Naive thymus-derived CD8-positive, alpha-beta T cell (primary cell): ENCODE measurements around the gene DPH2. TPM values are rescaled to one million over a fixed set of nuclear protein-coding genes. Genes with fewer than 3 reads are reported as not detected.
A peak's percentile ranks its signal among the peaks of the same experiment; 100 is the strongest.

Experiments
- ATAC-seq, 2 donors: fragments of 150-1000 bp; cut with Tn5 transposase in 1 of 2; sonication (Bioruptor Pico), chemical (Tn5 transposase) in 1 of 2; 1 replicate in 1 of 2; 2 replicates in 1 of 2; pipeline ENCODE4 v1.10.0; 2021; ENCODE audit warnings: mild to moderate bottlenecking in 2 of 2, moderate library complexity in 2 of 2
- POLR2A ChIA-PET: fragments of 350-600 bp; sonication (Branson Sonifier 250); formaldehyde crosslinking; loops from one replicate; lab custom pipeline; 2021; ENCODE audit warnings: antibody characterized with exemption; lab: Charles Lee
- DNase-seq, 10 donors: peaks; one replicate each; pipeline versions ENCODE4 v3.0.0 to v3.0.0-alpha.2; 2020 to 2022
- H3K27ac Mint-ChIP-seq, 10 donors: one replicate each; pipeline ENCODE4 v1.8.0; 2020 to 2022; ENCODE audit warnings: mild to moderate bottlenecking in 10 of 10, mixed read lengths in 10 of 10, moderate library complexity in 4 of 10, inconsistent platforms in 1 of 10
- H3K27me3 Mint-ChIP-seq, 5 donors: one replicate each; pipeline ENCODE4 v1.8.0; 2021 to 2022; ENCODE audit warnings: mixed read lengths in 5 of 5
- H3K36me3 Mint-ChIP-seq, 3 donors: one replicate each; pipeline ENCODE4 v1.8.0; 2020 to 2022; ENCODE audit warnings: mixed read lengths in 3 of 3, mild to moderate bottlenecking in 2 of 3, inconsistent platforms in 1 of 3
- H3K4me1 Mint-ChIP-seq, 4 donors: one replicate each; pipeline ENCODE4 v1.8.0; 2021 to 2022; ENCODE audit warnings: mixed read lengths in 4 of 4
- H3K4me3 Mint-ChIP-seq, 10 donors: one replicate each; pipeline ENCODE4 v1.8.0; 2020 to 2022; ENCODE audit warnings: mild to moderate bottlenecking in 10 of 10, mixed read lengths in 10 of 10, moderate library complexity in 6 of 10, inconsistent platforms in 1 of 10
- H3K9me3 Mint-ChIP-seq, 9 donors: one replicate each; pipeline ENCODE4 v1.8.0; 2020 to 2022; ENCODE audit warnings: mixed read lengths in 9 of 9, mild to moderate bottlenecking in 3 of 9, inconsistent platforms in 1 of 9, moderate library complexity in 1 of 9
- polyA plus RNA-seq, 3 donors: library from polyadenylated mRNA; unstranded; fragments of 300-500 nt; fragmentation: Illumina TruSeq; gene quantifications; one replicate each; pipeline ENCODE4 v1.2.3, GENCODE V29; 2021
- total RNA-seq, 8 experiments: library from RNA in 2 of 8; stranded (reverse) in 2 of 8; gene quantifications; one replicate each; pipeline ENCODE4 v1.2.3 and lab custom pipeline; 2021 to 2026

DPH2 gene, protein sequence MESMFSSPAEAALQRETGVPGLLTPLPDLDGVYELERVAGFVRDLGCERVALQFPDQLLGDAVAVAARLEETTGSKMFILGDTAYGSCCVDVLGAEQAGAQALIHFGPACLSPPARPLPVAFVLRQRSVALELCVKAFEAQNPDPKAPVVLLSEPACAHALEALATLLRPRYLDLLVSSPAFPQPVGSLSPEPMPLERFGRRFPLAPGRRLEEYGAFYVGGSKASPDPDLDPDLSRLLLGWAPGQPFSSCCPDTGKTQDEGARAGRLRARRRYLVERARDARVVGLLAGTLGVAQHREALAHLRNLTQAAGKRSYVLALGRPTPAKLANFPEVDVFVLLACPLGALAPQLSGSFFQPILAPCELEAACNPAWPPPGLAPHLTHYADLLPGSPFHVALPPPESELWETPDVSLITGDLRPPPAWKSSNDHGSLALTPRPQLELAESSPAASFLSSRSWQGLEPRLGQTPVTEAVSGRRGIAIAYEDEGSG
- total RNA-seq (10 to 100 TPM; 34.5 to 37.7 TPM), polyA plus RNA-seq (10 to 100 TPM; 30.2 to 40.4 (median 35.7) TPM), total RNA-seq (lab: John Stamatoyannopoulos, UW) (24.0 to 157 (median 42.0) reads per million in 6 experiments)

DNA sequence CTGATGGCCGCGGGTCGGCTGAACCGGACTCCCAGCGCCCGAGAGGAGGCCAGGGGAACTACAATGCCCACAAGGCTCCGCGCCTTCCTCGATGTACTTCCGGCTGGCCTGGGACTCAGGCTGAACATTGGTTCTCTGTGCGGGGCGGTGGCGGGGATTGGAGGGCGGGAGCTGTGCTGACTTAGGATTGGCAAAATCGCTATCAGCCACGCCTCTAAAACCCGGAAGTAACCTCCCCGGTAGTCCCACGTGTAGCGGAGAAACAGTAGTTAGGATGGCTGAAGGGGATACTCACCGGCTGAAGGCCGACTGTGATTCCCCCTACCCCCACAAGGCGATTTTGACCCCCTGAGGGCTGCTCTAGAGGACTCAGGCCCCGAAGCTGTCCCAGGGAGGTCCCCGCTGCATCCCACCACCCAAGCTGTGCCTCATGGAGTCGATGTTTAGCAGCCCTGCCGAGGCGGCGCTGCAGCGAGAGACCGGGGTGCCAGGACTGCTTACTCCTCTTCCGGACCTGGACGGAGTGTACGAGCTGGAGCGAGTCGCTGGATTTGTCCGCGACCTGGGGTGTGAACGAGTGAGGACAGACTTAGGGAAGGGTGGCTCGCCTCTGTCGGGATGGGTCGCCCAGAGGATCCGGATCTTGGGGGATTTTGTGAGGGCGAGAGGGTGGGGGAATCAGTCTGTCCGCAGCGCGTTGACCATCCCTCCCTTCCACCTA is at the start of gene DPH2:
DPH2 (plus strand) TSS at position 265 of the 721 bp plus-strand sequence; CDS start at position 431, 166 bp downstream.
- Mint-ChIP-seq H3K4me1 (peaks cover 17 to 37% (median 34%) of the 10 kb centered on the region in 4 donors), H3K36me3 (peaks cover 0 to 11% (median 0%) of the 10 kb centered on the region in 3 donors), H3K4me3 (peak within 1 kb of the TSS; percentile 89 to 96 (median 94)), H3K9me3 (no peaks in the 10 kb centered on the region), H3K27ac (peak within 1 kb of the TSS; percentile 76 to 94 (median 90)), H3K27me3 (no peaks in the 10 kb centered on the region)
- DNase-seq = peak; percentile 78 to 98 (median 92)
- ATAC-seq = peak; percentile 86 to 88
- POLR2A ChIA-PET = interaction anchor here (0.7 to 2.1 kb wide), 5 partner anchors 14 to 123 kb away, joined by 3 to 13 read pairs (median 4); partner anchors contain the start of gene IPO13

DNA sequence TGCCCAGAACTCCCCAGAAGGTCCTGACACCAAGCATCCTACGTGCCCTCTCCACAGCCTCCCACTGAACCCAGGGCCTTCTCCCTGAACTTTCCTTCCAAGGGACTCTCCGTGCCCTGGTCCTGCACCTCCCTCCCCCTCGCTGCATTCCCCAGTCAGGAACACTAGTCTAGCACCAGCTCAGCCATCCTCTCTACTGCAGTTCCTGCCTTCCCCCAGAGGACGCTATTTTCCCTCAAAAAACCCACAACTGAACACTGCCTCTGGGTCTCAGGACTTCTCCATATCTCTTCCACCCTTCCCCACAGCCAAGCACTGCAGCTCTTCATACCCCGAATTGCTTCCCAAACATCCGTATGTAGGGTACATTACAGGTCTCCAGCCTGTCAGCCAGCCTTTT is 48.8 kb upstream of the DPH2 start:
- POLR2A ChIA-PET = no interaction called here
- H3K27ac Mint-ChIP-seq = peak overlapping the region in 2 of 10 donors; percentile 74 to 83
- no peak overlapping the region for H3K4me3 Mint-ChIP-seq
- no peaks in the 10 kb centered on the region for H3K27me3 Mint-ChIP-seq
- ATAC-seq (no peak), DNase-seq (no peak)
- H3K4me1 Mint-ChIP-seq = peaks cover 0 to 13% (median 8%) of the 10 kb centered on the region in 4 donors
- H3K36me3 Mint-ChIP-seq = peaks cover 0 to 19% (median 14%) of the 10 kb centered on the region in 3 donors
- H3K9me3 Mint-ChIP-seq = no peaks in the 10 kb centered on the region

DNA sequence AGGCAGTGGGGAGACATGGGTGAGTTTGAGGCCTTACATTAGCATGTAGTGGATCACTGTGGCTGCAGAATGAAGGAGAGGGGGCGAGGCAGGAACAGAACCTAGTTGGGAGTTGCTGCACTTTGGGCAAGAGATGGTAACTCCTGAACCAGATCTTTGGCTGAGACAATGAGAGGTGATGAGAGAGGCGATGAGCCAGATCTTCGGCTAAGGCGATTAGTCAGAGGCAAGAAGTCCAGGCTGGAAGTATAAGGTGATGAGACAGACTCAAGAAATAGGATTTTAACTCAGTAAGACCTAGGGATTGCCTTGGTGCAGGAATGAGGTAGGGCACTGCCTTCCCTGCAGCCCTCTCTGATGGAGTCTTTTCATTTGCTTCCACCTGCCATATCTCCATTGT is 45.3 kb upstream of the DPH2 start:
- Mint-ChIP-seq H3K4me3 (no peak overlapping the region), H3K4me1 (peaks cover 0 to 10% (median 6%) of the 10 kb centered on the region in 4 donors), H3K9me3 (no peaks in the 10 kb centered on the region), H3K27ac (no peak overlapping the region), H3K36me3 (peaks cover 0 to 27% (median 11%) of the 10 kb centered on the region in 3 donors), H3K27me3 (no peaks in the 10 kb centered on the region)
- no peak for ATAC-seq
- POLR2A ChIA-PET = no interaction called here
- peak in 1 of 10 donors; percentile 24 for DNase-seq

DNA sequence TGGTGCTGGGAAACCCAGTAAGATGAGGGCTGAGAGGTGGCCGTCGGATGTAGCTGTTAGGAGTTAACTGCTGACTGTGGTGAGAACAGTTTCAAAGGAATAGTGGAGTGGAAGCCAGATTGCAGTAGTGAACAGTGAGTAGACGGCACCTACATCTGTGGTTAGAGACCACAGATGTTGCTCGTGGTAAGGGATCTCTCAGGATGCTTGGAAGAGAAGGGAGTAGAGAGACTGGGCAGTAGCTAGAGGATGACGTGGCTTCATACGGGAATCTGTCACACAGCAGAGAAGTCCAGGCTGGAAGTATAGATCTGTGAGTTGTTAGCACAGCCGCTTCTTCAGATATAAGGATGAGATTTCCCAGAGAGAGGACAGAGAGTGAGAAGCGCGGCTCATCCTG is 44.0 kb upstream of the DPH2 start:
- H3K27ac Mint-ChIP-seq = no peak overlapping the region
- no peaks in the 10 kb centered on the region for H3K9me3 Mint-ChIP-seq
- POLR2A ChIA-PET = no interaction called here

DNA sequence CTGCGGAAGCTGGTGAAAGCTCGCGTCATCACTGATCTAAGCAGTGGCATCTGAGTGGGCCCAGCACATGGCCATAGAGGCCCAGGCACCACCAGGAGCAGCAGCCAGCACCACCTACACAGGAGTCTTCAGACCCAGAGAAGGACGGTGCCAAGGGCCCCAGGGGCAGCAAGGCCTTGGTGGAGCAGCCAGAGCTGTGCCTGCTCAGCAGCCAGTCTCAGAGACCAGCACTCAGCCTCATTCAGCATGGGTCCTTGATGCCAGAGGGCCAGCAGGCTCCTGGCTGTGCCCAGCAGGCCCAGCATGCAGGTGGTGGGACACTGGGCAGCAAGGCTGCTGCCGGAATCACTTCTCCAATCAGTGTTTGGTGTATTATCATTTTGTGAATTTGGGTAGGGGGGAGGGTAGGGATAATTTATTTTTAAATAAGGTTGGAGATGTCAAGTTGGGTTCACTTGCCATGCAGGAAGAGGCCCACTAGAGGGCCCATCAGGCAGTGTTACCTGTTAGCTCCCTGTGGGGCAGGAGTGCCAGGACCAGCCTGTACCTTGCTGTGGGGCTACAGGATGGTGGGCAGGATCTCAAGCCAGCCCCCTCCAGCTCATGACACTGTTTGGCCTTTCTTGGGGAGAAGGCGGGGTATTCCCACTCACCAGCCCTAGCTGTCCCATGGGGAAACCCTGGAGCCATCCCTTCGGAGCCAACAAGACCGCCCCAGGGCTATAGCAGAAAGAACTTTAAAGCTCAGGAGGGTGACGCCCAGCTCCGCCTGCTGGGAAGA is 39.5 kb upstream of the DPH2 start:
- H3K27me3 Mint-ChIP-seq = peaks cover 9 to 32% (median 16%) of the 10 kb centered on the region in 5 donors
- H3K4me3 Mint-ChIP-seq = no peak overlapping the region
- ATAC-seq (peak in 1 of 2 donors; percentile 43), DNase-seq (peak in 1 of 10 donors; percentile 21)
- POLR2A ChIA-PET = interaction anchor here (0.7 kb wide), 1 partner anchor 26 kb away, joined by 3 read pairs; no protein-coding TSS in a partner anchor
- H3K9me3 Mint-ChIP-seq = no peaks in the 10 kb centered on the region
- H3K36me3 Mint-ChIP-seq = peaks cover 0 to 18% (median 6%) of the 10 kb centered on the region in 3 donors
- no peak overlapping the region for H3K27ac Mint-ChIP-seq
- peaks cover 8 to 22% (median 20%) of the 10 kb centered on the region in 4 donors for H3K4me1 Mint-ChIP-seq

More for the DNA sequence above, 44.0 kb upstream of the DPH2 start:
- H3K27me3 Mint-ChIP-seq = no peaks in the 10 kb centered on the region
- peaks cover 0 to 29% (median 11%) of the 10 kb centered on the region in 3 donors for H3K36me3 Mint-ChIP-seq
- DNase-seq (no peak), ATAC-seq (no peak)
- no peak overlapping the region for H3K4me3 Mint-ChIP-seq
- peaks cover 0 to 7% (median 0%) of the 10 kb centered on the region in 4 donors for H3K4me1 Mint-ChIP-seq

DNA sequence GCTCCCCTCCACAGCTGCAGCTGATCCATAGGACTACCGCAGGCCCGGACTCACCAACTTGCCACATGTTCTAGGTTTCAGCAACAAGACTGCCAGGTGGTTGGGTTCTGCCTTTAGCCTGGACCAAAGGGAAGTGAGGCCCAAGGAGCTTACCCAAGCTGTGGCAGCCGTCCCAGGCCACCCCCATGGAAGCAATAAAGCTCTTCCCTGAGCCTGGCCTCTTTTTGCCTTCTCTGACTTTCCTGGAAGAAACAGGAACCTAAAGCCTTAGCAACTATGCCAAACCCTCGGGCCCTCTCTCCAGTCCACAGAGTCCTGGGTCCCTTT is 38.9 kb upstream of the DPH2 start:
- DNase-seq (no peak), ATAC-seq (no peak)
- H3K9me3 Mint-ChIP-seq = no peaks in the 10 kb centered on the region
- H3K4me3 Mint-ChIP-seq = no peak overlapping the region
- peaks cover 8 to 25% (median 23%) of the 10 kb centered on the region in 4 donors for H3K4me1 Mint-ChIP-seq
- peaks cover 0 to 12% (median 1%) of the 10 kb centered on the region in 3 donors for H3K36me3 Mint-ChIP-seq
- H3K27me3 Mint-ChIP-seq = peaks cover 9 to 35% (median 19%) of the 10 kb centered on the region in 5 donors
- POLR2A ChIA-PET = interaction anchor here (0.7 kb wide), 1 partner anchor 26 kb away, joined by 3 read pairs; no protein-coding TSS in a partner anchor
- no peak overlapping the region for H3K27ac Mint-ChIP-seq

DNA sequence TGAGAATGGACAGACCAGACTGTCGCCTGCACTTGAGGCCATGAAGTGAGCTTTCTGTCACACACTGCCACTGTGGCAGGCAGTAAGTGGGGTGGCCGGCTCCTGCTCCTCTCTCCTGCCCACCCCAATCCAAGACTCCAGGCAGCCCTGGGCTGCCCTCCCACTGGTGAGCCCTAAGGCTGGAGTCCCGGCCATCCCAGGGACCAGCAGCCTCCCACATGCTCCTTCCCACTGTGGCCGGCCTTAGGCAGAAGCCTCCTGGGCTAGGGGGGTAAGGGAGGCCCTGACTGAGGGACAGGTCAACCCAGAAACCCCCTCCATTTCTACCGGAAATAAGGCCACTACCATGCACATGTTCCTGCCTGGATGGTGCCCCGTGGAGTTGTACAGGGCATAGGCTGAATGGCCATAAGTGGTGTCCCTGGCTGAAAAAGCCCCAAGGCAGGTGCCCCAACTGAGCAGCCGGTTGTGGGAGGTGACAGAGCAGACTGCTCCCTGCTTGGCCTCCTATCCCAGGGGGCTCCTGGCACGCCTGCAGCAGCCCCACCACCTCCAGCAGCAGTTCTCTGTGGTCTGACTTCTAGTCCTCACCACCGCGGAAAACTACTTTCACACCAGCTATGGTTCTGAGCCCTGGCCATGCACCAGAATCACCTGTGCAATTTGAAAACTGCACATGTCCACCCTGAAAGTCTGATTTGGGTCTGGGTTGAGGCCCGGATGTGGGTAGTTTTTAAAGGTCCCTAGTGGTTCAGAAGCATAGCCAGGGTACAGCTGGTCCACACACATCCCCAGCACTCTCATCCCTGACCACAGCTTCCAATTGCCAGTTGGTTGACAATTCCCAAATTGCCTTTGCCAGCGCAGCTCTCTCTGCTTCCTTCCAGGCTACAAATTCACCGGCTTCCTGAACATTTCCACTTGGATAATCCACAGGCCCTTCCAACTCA is 37.8 kb upstream of the DPH2 start:
- Mint-ChIP-seq H3K9me3 (no peaks in the 10 kb centered on the region), H3K27me3 (peaks cover 9 to 35% (median 19%) of the 10 kb centered on the region in 5 donors), H3K27ac (peak overlapping the region in 1 of 10 donors; percentile 28), H3K4me1 (peaks cover 10 to 30% (median 24%) of the 10 kb centered on the region in 4 donors), H3K36me3 (peaks cover 0 to 5% (median 0%) of the 10 kb centered on the region in 3 donors), H3K4me3 (no peak overlapping the region)
- POLR2A ChIA-PET = no interaction called here
- DNase-seq (no peak), ATAC-seq (no peak)

DNA sequence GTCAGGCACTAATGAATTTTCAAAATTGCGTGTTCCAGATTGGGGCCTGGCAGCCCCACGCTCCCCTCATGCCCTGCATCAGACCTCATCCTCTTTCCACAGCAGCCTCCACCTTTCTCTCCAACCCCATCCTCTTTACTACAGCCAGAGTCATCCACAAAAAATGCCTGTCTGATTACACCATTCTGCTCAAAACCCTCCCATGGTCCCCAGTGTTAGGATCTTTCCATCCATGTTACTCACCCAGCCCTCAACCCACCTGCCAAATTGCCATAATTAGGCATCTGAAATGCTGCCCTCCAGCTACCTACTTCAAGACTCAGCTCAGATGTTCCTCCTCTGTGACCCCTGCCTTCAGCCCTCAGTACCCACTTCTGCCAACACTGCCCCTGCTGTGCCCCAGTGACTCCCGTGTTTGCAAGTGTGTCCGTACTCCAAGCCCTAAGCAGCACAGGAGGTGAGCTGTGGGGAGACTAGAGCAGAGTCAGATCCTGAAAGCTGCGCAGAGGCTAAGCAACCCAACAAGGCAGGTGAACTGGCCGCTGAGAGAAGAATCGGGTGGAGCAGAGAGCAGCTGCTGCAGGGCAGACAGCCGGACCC is 36.9 kb upstream of the DPH2 start:
- H3K36me3 Mint-ChIP-seq = peaks cover 0 to 5% (median 0%) of the 10 kb centered on the region in 3 donors
- POLR2A ChIA-PET = interaction anchor here (0.6 kb wide), 1 partner anchor 861 kb away, joined by 3 read pairs; no protein-coding TSS in a partner anchor
- peak overlapping the region in 8 of 10 donors; percentile 4 to 60 (median 38) for H3K4me3 Mint-ChIP-seq
- peaks cover 9 to 35% (median 19%) of the 10 kb centered on the region in 5 donors for H3K27me3 Mint-ChIP-seq
- DNase-seq (no peak), ATAC-seq (no peak)
- H3K27ac Mint-ChIP-seq = peak overlapping the region in 2 of 10 donors; percentile 10 to 12
- peaks cover 8 to 30% (median 24%) of the 10 kb centered on the region in 4 donors for H3K4me1 Mint-ChIP-seq
- no peaks in the 10 kb centered on the region for H3K9me3 Mint-ChIP-seq

DNA sequence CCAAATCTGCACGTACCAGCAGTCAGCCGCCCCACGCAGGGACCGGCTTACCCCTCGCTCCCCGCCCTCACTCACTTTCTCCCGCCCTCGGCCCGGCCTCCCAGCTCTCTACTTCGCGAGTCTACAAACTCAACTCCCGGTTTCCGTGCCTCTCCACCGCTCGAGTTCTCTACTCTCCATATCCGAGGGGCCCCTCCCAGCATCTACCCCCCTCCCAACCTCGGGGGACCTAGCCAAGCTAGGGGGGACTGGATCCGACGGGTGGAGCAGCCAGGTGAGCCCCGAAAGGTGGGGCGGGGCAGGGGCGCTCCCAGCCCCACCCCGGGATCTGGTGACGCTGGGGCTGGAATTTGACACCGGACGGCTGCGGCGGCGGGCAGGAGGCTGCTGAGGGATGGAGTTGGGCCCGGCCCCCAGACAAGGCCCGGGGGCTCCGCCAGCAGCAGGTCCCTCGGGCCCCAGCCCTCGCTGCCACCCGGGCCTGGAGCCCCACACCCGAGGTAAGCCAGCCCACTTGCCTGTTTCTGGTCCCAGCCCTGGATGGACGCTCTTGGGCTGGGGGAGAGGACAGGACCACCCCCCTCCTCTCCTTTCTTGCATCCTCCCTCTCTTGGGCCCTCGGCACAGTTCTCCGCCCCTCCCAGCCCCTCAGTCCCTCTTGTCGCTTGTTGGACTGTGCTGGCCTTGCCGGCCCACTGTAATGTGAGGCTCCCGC is 36.3 kb upstream of the DPH2 start, which contains the start of gene ARTN:
ARTN (plus strand) TSS at position 416 of the 715 bp plus-strand sequence. CDS start 1,856 bp downstream, outside the sequence.
- POLR2A ChIA-PET = interaction anchor here (0.6 kb wide), 1 partner anchor 860 kb away, joined by 3 read pairs; no protein-coding TSS in a partner anchor
- peak within 1 kb of the TSS in 4 of 10 donors; percentile 10 to 53 (median 30) for H3K27ac Mint-ChIP-seq
- H3K27me3 Mint-ChIP-seq = peaks cover 9 to 35% (median 19%) of the 10 kb centered on the region in 5 donors
- ATAC-seq (no peak), DNase-seq (no peak)
- H3K4me1 Mint-ChIP-seq = peaks cover 8 to 30% (median 24%) of the 10 kb centered on the region in 4 donors
- H3K9me3 Mint-ChIP-seq = no peaks in the 10 kb centered on the region
- peaks cover 0 to 5% (median 0%) of the 10 kb centered on the region in 3 donors for H3K36me3 Mint-ChIP-seq
- peak within 1 kb of the TSS; percentile 7 to 60 (median 48) for H3K4me3 Mint-ChIP-seq
